Colonic mucosa (tissue), 4 donors: ENCODE results near the gene SERP1. TPM values are rescaled to one million over a fixed set of nuclear protein-coding genes. Genes with fewer than 3 reads are reported as not detected.

ENCODE experiments used
- DNase-seq: peaks from one replicate; pipeline ENCODE4 v3.0.0-alpha.2; 2020
- H3K27ac ChIP-seq: fragments of 200-600 bp; one replicate; pipeline ENCODE4 v1.8.0; 2021
- H3K27me3 ChIP-seq: fragments of 200-600 bp; one replicate; pipeline ENCODE4 v1.8.0; 2021
- H3K36me3 ChIP-seq: fragments of 200-600 bp; one replicate; pipeline ENCODE4 v1.8.0; 2021
- H3K4me1 ChIP-seq: fragments of 200-600 bp; one replicate; pipeline ENCODE4 v1.8.0; 2021; ENCODE audit warnings: mild to moderate bottlenecking
- H3K4me3 ChIP-seq: fragments of 200-600 bp; one replicate; pipeline ENCODE4 v1.8.0; 2021
- H3K9ac ChIP-seq, 2 donors: one replicate each; pipeline ENCODE4 v1.7.0; 2013; ENCODE audit warnings: control low read depth in 2 of 2, low read depth in 2 of 2, low read length in 2 of 2
- H3K9me3 ChIP-seq: fragments of 200-600 bp; one replicate; pipeline ENCODE4 v1.8.0; 2021
- CTCF ChIP-seq: fragments of 200-600 bp; IDR thresholded peaks from one replicate; pipeline ENCODE4 v1.8.0; 2022; ENCODE audit warnings: antibody characterized with exemption, mild to moderate bottlenecking
- intact Hi-C: fragments of 100-400 bp; cut with DNase I; formaldehyde crosslinking; loops from one replicate; pipeline ENCODE4 v1.14.1; 2022
- total RNA-seq, 2 donors: library from RNA; stranded (reverse); fragmentation: NEBNext Ultra II Directional in 1 of 2; extraction: Animal tissue kit (Norgen Biotek cat#: 25700) in 1 of 2; gene quantifications; one replicate each; pipeline ENCODE4 v1.2.1, GENCODE V29; 2021
- donor health status: healthy.
- donor health status: DM: no; HTN: no; CAD: no.
- donor health status: DM: no; HTN: no; CAD: no.

Gene SERP1
- total RNA-seq, 2 donors from 2014 or later, result 113 to 153 TPM

- no peak for DNase-seq
- no peaks in the 10 kb centered on the region for H3K4me1 ChIP-seq
- H3K36me3 ChIP-seq, result no peaks in the 10 kb centered on the region
- no peak overlapping the region for H3K27ac ChIP-seq
- no peaks in the 10 kb centered on the region for H3K27me3 ChIP-seq
- no peak overlapping the region for H3K4me3 ChIP-seq
- TF ChIP-seq CTCF, result no peak
- no peak overlapping the region for H3K9ac ChIP-seq
- intact Hi-C loops, result loop anchor here (10.0 kb wide), 1 partner anchor 321 kb away; no protein-coding TSS in a partner anchor
- no peaks in the 10 kb centered on the region for H3K9me3 ChIP-seq
Observed at GRCh38 chr3:150523538-150523937, 22.8 kb downstream of the SERP1 start.

- intact Hi-C loops, result loop anchor here (10.0 kb wide), 1 partner anchor 323 kb away; no protein-coding TSS in a partner anchor
- H3K4me1 ChIP-seq, result no peaks in the 10 kb centered on the region
- no peaks in the 10 kb centered on the region for H3K36me3 ChIP-seq
- H3K27me3 ChIP-seq, result no peaks in the 10 kb centered on the region
- H3K4me3 ChIP-seq, result no peak overlapping the region
- H3K9me3 ChIP-seq, result no peaks in the 10 kb centered on the region
- no peak for TF ChIP-seq CTCF
- no peak overlapping the region for H3K9ac ChIP-seq
- no peak for DNase-seq
- H3K27ac ChIP-seq, result no peak overlapping the region
Observed at GRCh38 chr3:150521463-150521862, 24.8 kb downstream of the SERP1 start.

- no peaks in the 10 kb centered on the region for H3K4me1 ChIP-seq
- peak overlapping the region; percentile 30 to 31 for H3K9ac ChIP-seq
- H3K9me3 ChIP-seq, result no peaks in the 10 kb centered on the region
- H3K4me3 ChIP-seq, result no peak overlapping the region
- H3K27me3 ChIP-seq, result no peaks in the 10 kb centered on the region
- TF ChIP-seq CTCF, result no peak
- intact Hi-C loops, result loop anchor here (10.0 kb wide), 1 partner anchor 324 kb away; no protein-coding TSS in a partner anchor
- H3K27ac ChIP-seq, result no peak overlapping the region
- no peak for DNase-seq
- H3K36me3 ChIP-seq, result no peaks in the 10 kb centered on the region
Observed at GRCh38 chr3:150520408-150520807, 25.9 kb downstream of the SERP1 start.

- no peaks in the 10 kb centered on the region for H3K9me3 ChIP-seq
- peak overlapping the region in 1 of 2 donors; percentile 58 for H3K9ac ChIP-seq
- TF ChIP-seq CTCF, result no peak
- peak overlapping the region; percentile 75 for H3K27ac ChIP-seq
- peak; percentile 62 for DNase-seq
- intact Hi-C loops, result no loop called here
- no peaks in the 10 kb centered on the region for H3K27me3 ChIP-seq
- no peak overlapping the region for H3K4me3 ChIP-seq
- no peaks in the 10 kb centered on the region for H3K36me3 ChIP-seq
- no peaks in the 10 kb centered on the region for H3K4me1 ChIP-seq
Observed at GRCh38 chr3:150519026-150519425, 27.3 kb downstream of the SERP1 start.

GRCh38 chr3:150515210-150515609, 31.1 kb downstream of the SERP1 start:
- H3K36me3 ChIP-seq, result no peaks in the 10 kb centered on the region
- TF ChIP-seq CTCF, result no peak
- H3K9me3 ChIP-seq, result no peaks in the 10 kb centered on the region
- H3K4me1 ChIP-seq, result no peaks in the 10 kb centered on the region
- DNase-seq, result no peak
- no peak overlapping the region for H3K4me3 ChIP-seq
- no peaks in the 10 kb centered on the region for H3K27me3 ChIP-seq
- no peak overlapping the region for H3K27ac ChIP-seq
- no peak overlapping the region for H3K9ac ChIP-seq
- intact Hi-C loops, result no loop called here
